AG08396 (cell line): Measurements from ENCODE around the gene NEUROG2.
"Not testable (repeated sequence)": the region's sequence is repeated elsewhere in the genome, so short reads cannot be mapped to it uniquely, and the experiment has no call there.

Source experiments
- DNase-seq: peaks from one replicate; pipeline ENCODE4 v3.0.0; 2012; ENCODE audit warnings: low spot score, mixed read lengths

The NEUROG2 gene

GRCh38 chr4:112490808-112491207, 25.2 kb downstream of the NEUROG2 start:
- DNase-seq, result not testable (repeated sequence)

GRCh38 chr4:112485930-112486329, 30.1 kb downstream of the NEUROG2 start:
- no peak for DNase-seq

GRCh38 chr4:112473985-112474384, 42.0 kb downstream of the NEUROG2 start:
- DNase-seq, result no peak

GRCh38 chr4:112472318-112472717, 43.7 kb downstream of the NEUROG2 start:
- no peak for DNase-seq
